Measurements from ENCODE around the gene ENO3. TPM values are rescaled to one million over a fixed set of nuclear protein-coding genes. Genes with fewer than 3 reads are reported as not detected.

Gene ENO3
- total RNA-seq, 2 experiments from 2014 or later, result 27.8 to 30.7 TPM

DNA sequence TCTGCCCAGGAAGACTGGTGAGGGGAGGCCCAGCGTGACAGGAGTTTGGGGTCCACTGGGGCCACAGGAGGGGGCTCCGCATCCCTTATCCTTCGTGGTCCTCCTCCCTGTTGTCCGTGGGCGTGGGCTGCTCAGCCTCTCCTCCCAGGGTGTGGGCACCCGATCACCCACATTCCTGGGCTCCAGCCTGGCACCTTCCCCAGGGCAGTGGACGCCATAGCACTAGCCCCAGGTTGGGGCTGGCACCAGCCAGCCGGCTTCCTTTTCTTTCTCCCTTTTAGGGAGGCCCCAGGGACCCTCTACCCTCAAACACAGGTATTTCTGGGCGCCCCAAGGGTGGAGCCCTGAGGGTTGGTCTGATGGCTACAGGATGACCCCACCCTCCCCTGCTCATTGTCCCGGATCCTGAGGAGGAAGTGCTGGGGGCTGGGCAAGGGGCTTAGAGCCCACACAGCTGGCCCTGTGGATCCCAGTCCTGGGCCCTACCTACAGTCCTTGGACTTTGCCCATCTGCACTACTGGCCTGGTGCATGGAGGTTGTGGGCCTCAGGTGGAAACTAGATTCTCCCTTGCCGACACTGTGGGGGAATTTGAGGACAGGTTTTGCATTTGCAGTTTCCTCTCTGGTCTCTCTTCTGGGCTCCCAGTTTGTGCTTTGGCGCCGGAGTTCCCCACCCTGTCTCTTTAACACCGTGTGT lies 48.0 kb downstream of the ENO3 start:
- peak overlapping the region; percentile 87 for H3K4me3 Mint-ChIP-seq
- H3K9me3 Mint-ChIP-seq, result no peaks in the 10 kb centered on the region
- no peak for DNase-seq
- peak overlapping the region; percentile 72 for H3K27ac Mint-ChIP-seq
- no peaks in the 10 kb centered on the region for H3K27me3 Mint-ChIP-seq
- peaks cover 10% of the 10 kb centered on the region for H3K4me1 Mint-ChIP-seq
- peaks cover 7% of the 10 kb centered on the region for H3K36me3 Mint-ChIP-seq

DNA sequence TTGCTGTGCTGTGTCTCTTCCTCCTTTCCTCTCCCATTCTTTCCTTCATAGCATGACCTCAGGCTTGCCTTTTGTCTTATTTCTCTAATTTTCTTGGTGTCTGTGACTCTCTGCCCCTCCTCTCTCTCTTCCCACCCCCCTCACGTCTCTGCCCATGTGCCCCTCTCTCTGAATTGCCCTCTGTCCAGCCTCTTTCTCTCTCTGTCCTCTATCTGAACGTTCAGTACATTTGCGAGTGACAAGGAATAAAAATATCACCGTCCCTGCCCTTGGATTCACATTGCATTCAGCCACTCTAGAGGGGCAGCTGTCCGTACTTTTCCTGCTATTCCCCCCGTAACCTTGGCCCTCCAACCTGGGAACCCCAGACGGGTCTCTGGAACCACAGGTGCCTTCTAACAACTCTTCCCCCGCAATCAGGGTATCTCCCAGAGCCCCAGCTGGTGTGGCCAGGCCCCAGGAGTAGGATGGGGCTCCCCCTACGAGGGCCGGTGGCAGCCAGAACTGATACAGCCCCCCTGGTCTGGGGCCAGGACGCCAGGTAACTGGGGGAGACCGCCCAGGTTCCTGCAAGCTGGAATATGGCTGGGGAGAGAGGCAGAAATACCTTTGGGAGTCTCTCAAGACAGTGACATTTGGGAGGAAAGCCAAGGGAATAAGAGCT lies 48.6 kb downstream of the ENO3 start:
- Mint-ChIP-seq H3K4me3 (peak overlapping the region; percentile 87), H3K27me3 (no peaks in the 10 kb centered on the region), H3K27ac (peak overlapping the region; percentile 1), H3K4me1 (peaks cover 10% of the 10 kb centered on the region), H3K36me3 (peaks cover 13% of the 10 kb centered on the region), H3K9me3 (no peaks in the 10 kb centered on the region)
- no peak for DNase-seq

DNA sequence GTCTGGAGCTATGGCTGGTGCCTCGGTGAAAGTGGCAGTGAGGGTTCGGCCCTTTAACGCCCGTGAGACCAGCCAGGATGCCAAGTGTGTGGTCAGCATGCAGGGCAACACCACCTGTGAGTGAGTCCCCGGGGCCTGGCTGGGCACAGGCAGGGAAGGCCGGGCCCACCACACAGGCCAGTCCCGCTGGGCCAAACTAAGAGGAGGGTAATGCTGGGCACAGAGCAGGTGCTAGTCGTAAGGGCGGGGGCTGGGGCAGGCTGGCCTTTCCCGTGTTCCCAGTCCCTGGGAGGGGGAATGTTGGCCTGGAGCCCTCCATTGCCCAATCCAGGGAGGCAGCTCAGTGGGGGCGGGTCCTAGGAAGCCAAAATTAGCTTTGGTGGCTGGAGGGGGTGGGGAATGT lies 49.3 kb downstream of the ENO3 start:
- Mint-ChIP-seq H3K27ac (no peak overlapping the region), H3K4me1 (peaks cover 10% of the 10 kb centered on the region), H3K9me3 (no peaks in the 10 kb centered on the region), H3K4me3 (no peak overlapping the region), H3K27me3 (no peaks in the 10 kb centered on the region), H3K36me3 (peaks cover 20% of the 10 kb centered on the region)
- DNase-seq, result no peak

DNA sequence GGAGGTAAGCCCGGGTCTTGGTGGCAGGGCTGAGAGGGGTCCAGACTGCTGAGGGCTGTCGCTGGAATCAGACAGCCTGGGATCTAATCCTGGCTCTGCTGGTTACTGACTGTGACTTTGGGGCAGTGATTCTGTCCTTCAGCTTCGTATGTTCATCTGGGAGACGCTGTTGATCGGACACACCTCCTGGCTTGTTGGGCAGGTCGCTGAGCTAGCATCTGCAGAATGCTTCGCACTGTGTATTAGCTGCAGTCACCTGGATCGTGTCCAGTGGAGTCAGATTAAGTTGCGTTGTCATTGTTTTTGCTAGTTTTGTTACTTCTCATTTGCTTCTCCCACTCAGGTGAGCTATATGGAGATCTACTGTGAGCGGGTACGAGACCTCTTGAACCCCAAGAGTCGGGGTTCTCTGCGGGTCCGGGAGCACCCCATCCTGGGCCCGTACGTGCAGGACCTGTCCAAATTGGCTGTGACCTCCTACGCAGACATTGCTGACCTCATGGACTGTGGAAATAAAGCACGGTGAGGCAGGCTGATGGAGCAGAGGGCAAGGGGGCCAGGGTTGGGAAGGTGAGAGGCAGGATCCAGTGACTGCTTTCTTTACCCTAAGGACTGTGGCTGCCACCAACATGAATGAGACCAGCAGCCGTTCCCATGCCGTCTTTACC lies 51.3 kb downstream of the ENO3 start:
- H3K9me3 Mint-ChIP-seq, result no peaks in the 10 kb centered on the region
- no peak overlapping the region for H3K4me3 Mint-ChIP-seq
- no peak for DNase-seq
- peaks cover 31% of the 10 kb centered on the region for H3K36me3 Mint-ChIP-seq
- H3K27me3 Mint-ChIP-seq, result no peaks in the 10 kb centered on the region
- H3K27ac Mint-ChIP-seq, result no peak overlapping the region
- H3K4me1 Mint-ChIP-seq, result peaks cover 7% of the 10 kb centered on the region

DNA sequence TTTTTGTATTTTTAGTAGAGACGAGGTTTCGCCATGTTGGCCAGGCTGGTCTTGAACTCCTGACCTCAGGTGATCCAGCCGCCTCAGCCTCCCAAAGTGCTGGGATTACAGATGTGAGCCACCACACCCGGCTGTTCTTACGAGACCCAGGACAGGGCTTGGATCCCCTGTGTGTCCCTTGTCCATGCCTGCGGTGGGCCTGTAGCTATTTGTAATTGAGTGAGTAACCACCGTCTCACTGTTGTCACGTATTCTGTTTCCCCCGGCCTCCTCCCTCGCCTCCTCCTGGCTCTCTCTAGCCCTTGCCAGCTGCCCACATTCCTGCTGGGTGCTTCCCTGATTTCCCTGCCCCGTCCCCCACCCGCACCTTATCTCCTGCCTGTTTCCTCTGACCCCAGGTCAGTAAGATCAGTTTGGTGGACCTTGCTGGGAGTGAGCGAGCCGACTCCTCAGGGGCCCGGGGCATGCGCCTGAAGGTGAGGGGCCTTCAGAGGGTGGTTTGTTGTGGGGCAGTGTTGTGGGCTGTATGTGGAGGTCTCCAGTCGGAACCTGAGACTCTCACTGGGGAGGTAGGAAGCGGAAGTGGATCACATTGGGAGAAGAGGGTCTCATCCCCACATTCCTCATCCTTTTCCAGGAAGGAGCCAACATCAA lies 52.4 kb downstream of the ENO3 start:
- DNase-seq, result no peak
- Mint-ChIP-seq H3K4me3 (no peak overlapping the region), H3K27ac (no peak overlapping the region), H3K36me3 (peaks cover 31% of the 10 kb centered on the region), H3K9me3 (no peaks in the 10 kb centered on the region), H3K4me1 (peaks cover 7% of the 10 kb centered on the region), H3K27me3 (no peaks in the 10 kb centered on the region)

Other genes starting within 250 kb of the ENO3 start
- 100 to 1,000 TPM; 110 to 122 TPM for gene PELP1, start 247.0 kb upstream of the ENO3 start, total RNA-seq
- gene ARRB2, start 240.5 kb upstream of the ENO3 start, total RNA-seq, result 100 to 1,000 TPM; 161 to 170 TPM
- 10 to 100 TPM; 18.3 to 21.0 TPM for gene MED11, start 219.7 kb upstream of the ENO3 start, total RNA-seq
- gene ZMYND15, start 211.3 kb upstream of the ENO3 start, total RNA-seq, result not detected
- 1 to 10 TPM; 2.0 to 3.3 TPM for gene CXCL16, start 211.2 kb upstream of the ENO3 start, total RNA-seq
- not detected for gene TM4SF5, start 179.2 kb upstream of the ENO3 start, total RNA-seq
- not detected for gene VMO1, start 164.8 kb upstream of the ENO3 start, total RNA-seq
- gene GLTPD2, start 162.2 kb upstream of the ENO3 start, total RNA-seq, result not detected
- 100 to 1,000 TPM; 146 to 154 TPM for gene PSMB6, start 155.0 kb upstream of the ENO3 start, total RNA-seq
- 1 to 10 TPM; 4.2 to 5.4 TPM for gene PLD2, start 144.0 kb upstream of the ENO3 start, total RNA-seq
- gene MINK1, start 117.8 kb upstream of the ENO3 start, total RNA-seq, result 10 to 100 TPM; 34.7 to 37.7 TPM
- gene C17orf107, start 51.6 kb upstream of the ENO3 start, total RNA-seq, result 1 to 10 TPM; 2.2 to 2.3 TPM
- gene CHRNE, start 48.0 kb upstream of the ENO3 start, total RNA-seq, result under 1 TPM; 0.42 to 0.47 TPM
- not detected for gene GP1BA, start 18.8 kb upstream of the ENO3 start, total RNA-seq
- 10 to 100 TPM; 80.9 to 89.3 TPM for gene SLC25A11, start 11.1 kb upstream of the ENO3 start, total RNA-seq
- 100 to 1,000 TPM; 165 to 166 TPM for gene RNF167, start 10.9 kb upstream of the ENO3 start, total RNA-seq
- gene PFN1, start 2.6 kb upstream of the ENO3 start, total RNA-seq, result 1,000 to 10,000 TPM; 1,791 to 1,802 TPM
- gene SPAG7, start 16.7 kb downstream of the ENO3 start, total RNA-seq, result 10 to 100 TPM; 62.2 to 63.6 TPM
- 100 to 1,000 TPM; 107 to 108 TPM for gene CAMTA2, start 36.6 kb downstream of the ENO3 start, total RNA-seq
- under 1 TPM; 0.29 to 0.36 TPM for gene INCA1, start 46.4 kb downstream of the ENO3 start, total RNA-seq
- 10 to 100 TPM; 49.9 to 51.1 TPM for gene KIF1C, start 46.8 kb downstream of the ENO3 start, total RNA-seq
- gene SLC52A1, start 84.3 kb downstream of the ENO3 start, total RNA-seq, result not detected
- 1 to 10 TPM; 2.3 to 2.4 TPM for gene ZFP3, start 127.3 kb downstream of the ENO3 start, total RNA-seq
- 10 to 100 TPM; 24.0 to 27.5 TPM for gene ZNF232, start 160.8 kb downstream of the ENO3 start, total RNA-seq
- under 1 TPM; 0.04 to 0.10 TPM for gene USP6, start 164.9 kb downstream of the ENO3 start, total RNA-seq
- gene ZNF594, start 240.7 kb downstream of the ENO3 start, total RNA-seq, result 1 to 10 TPM; 6.8 to 7.7 TPM